Liver (tissue), 2 donors: Measurements from ENCODE around the gene FAM78B.

ENCODE experiments used
- ATF3 ChIP-seq: IDR thresholded peaks from 2 replicates; pipeline ENCODE4 v1.6.1; 2016; ENCODE audit warnings: antibody characterized with exemption
- TF ChIP-seq, protein P1 (sequence below): IDR thresholded peaks from 2 replicates; pipeline ENCODE4 v1.6.1; 2016; ENCODE audit warnings: antibody characterized with exemption
- donor health status: healthy.

GRCh38 chr1:166145499-166145898 is 21.3 kb downstream of the FAM78B start:
- TF ChIP-seq, protein P1, sequence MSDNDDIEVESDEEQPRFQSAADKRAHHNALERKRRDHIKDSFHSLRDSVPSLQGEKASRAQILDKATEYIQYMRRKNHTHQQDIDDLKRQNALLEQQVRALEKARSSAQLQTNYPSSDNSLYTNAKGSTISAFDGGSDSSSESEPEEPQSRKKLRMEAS = no peak
- TF ChIP-seq ATF3 = no peak
